Renal pelvis (tissue), 4 donors: Measurements from ENCODE around the gene DDX39A. TPM values are rescaled to one million over a fixed set of nuclear protein-coding genes. Genes with fewer than 3 reads are reported as not detected.
A peak's percentile ranks its signal among the peaks of the same experiment; 100 is the strongest.
"Not testable (repeated sequence)": the region's sequence is repeated elsewhere in the genome, so short reads cannot be mapped to it uniquely, and the experiment has no call there.

Source experiments
- DNase-seq: peaks from one replicate; pipeline ENCODE4 v3.0.0-alpha.2; 2013
- polyA plus RNA-seq, 3 donors: library from polyadenylated mRNA; unstranded; fragments of 120-200 nt; gene quantifications; one replicate each; pipeline ENCODE4 v1.2.1, GENCODE V29; 2013; ENCODE audit not compliant: insufficient read length in 3 of 3

Gene DDX39A
- polyA plus RNA-seq, 3 donors, result 54.0 to 67.7 (median 65.9) TPM

DNA sequence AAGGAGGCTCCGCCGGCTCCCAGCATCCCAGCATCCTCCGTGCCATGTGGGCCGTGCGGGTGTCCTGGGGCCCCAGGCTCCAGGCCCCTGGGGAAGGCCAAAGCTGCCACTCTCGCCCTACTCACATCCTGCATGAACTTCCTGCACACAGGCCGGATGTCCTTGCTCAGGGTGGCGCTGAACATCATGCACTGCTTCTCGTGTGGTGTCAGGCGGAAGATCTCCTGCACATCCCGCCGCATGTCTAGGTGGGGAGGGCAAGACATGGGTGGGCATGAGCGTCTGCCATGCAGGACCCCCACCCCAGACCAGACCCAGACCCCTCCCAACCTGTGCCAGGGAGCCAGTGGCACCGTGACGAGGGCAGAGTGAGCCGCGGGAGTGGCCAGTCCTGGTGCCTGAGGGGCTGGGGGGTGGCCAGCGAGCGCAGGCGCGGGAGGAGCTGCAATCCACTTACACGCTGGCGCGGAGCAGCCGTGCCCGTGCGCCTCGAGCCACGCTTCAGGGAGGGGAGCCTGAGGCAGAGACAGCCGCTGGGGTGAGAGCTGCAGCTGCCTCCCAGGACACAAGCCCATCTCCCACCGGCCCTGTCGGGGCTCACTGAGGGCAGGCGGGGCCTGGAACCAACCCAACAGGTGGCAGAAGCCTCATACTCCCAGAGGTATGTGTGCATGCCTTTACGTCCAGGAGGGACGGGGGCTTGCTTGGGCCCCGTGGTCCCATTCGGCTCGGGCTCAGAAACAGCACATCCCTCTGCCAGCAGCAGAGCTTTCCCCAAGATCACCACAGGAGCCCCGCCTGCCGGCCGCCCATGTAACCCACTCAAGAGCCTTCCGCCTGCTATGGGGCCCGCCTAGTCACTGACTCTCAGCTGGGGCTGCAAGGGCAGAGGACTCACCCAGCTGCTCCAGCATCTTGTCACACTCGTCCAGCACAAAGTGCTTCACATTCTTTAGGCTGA lies 8.8 kb downstream of the DDX39A start:
- no peak for DNase-seq

GRCh38 chr19:14409146-14410023 lies 9.8 kb downstream of the DDX39A start:
- no peak for DNase-seq

DNA sequence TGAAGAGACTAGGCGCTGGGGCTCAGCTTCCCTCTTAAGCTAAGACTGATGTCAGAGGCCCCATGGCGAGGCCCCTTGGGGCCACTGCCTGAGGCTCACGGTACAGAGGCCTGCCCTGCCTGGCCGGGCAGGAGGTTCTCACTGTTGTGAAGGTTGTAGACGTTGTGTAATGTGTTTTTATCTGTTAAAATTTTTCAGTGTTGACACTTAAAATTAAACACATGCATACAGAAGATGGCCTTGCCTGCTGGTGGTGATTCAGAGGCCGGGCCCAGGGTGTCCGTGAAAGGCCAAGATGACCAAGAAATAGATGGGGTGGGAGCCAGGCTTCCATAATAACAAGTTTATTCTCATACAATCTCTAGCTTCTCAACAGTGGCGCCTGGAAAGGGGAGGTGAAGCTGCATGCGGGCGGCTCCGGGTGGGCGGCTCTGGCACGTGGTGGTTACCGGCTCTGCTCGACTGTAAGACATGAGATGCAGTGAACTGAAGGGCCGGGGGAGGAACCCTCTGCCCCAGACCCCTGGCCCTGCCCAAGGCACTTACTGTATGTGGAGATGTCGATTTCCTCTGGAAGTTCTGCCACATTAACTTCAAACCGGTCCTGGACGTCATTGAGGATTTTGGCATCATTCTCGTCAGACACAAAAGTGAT lies 10.5 kb downstream of the DDX39A start:
- no peak for DNase-seq

- no peak for DNase-seq
These were observed 11.3 kb downstream of the DDX39A start for GRCh38 chr19:14407605-14408484.

GRCh38 chr19:14406645-14407401 lies 12.3 kb downstream of the DDX39A start:
- DNase-seq, result no peak

GRCh38 chr19:14405758-14406644 lies 13.1 kb downstream of the DDX39A start:
- DNase-seq, result peak; percentile 88

DNA sequence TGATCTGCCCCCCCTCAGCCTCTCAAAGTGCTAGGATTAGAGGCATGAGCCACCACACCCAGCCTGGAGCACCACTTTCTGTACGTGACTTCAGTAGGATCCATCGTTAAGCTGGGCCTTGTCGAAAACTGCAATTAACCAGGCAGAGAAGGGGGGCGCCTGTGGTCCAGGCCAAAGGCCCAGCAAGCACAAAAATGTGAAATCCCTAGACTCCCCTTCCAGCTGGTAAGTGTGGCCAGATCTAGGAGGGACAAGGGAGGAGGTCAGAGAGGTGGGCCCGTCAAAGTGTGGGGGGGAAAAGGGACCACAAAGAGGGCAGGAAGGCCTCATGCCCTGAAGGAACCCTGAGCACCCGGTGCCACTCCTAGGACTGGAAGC lies 13.8 kb downstream of the DDX39A start:
- no peak for DNase-seq

DNA sequence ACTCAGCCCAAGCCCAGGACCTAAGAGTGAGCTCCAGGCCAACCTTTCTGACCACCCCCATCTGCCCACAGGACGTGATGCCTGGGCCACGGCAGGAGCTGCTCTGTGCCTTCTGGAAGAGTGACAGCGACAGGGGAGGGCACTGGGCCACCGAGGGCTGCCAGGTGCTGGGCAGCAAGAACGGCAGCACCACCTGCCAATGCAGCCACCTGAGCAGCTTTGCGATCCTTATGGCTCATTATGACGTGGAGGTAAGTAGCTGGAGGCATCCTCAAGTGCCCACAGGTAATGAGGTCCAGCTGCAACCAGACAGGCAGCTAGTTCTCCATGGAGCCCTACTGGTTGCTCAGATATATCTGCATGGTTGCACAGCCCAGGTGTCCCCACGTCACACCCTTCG lies 14.8 kb downstream of the DDX39A start:
- DNase-seq, result no peak

DNA sequence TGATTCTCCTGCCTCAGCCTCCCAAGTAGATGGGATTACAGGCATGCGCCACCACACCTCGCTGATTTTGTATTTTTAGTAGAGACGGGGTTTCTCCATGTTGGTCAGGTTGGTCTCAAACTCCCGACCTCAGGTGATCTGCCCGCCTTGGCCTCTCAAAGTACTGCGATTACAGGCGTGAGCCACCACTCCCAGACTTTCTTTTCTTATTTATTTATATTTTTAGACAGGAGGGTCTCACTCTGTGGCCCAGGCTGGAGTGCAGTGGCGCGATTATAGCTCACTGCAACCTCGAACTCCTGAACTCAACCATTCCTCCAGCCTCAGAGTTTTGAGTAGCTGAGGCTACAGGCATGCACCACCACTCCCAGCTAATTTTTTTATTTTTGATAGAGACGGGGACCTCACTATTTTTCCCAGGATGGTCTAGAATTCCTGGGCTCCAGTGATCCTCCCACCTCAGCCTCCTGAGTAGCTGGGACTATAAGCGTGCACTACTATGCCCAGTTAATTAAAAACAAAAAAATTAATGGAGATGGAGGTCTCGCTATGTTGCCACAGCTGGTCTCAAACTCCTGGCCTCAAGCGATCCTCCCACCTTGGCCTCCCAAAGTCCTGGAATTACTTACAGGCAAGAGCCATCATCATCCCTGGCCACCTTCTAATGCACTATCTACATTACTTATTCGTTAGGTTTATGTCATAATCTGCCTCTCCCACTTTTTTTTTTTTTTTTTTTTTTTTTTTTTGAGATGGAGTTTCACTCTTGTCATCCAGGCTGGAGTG lies 15.8 kb downstream of the DDX39A start:
- DNase-seq, result not testable (repeated sequence)

DNA sequence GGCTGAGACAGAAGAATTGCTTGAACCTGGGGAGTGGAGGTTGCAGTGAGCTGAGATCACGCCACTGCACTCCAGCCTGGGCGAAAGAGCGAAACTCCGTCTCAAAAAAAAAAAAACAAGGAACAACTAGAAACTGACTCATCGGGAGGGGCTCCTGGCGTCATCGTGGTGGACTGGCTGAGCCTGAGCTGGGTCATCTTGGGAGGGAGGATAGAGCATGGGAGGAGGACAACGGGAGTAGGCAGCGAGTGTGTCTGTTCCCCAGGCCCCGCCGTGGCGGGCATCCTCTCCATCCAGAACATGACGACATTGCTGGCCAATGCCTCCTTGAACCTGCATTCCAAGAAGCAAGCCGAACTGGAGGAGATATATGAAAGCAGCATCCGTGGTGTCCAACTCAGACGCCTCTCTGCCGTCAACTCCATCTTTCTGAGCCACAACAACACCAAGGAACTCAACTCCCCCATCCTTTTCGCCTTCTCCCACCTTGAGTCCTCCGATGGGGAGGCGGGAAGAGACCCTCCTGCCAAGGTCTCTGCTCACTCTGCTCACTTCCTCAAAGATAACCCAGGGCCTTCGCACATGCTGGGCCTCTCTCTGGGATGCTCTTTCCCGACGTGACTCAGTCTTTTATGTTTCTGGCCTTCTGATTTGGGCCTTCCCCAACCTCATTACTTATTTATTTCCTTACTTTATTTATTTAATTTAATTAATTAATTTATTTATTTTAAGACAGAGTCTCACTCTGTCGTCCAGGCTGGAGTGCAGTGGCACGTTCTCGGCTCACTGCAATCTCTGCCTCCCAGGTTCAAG lies 16.6 kb downstream of the DDX39A start:
- DNase-seq, result no peak

DNA sequence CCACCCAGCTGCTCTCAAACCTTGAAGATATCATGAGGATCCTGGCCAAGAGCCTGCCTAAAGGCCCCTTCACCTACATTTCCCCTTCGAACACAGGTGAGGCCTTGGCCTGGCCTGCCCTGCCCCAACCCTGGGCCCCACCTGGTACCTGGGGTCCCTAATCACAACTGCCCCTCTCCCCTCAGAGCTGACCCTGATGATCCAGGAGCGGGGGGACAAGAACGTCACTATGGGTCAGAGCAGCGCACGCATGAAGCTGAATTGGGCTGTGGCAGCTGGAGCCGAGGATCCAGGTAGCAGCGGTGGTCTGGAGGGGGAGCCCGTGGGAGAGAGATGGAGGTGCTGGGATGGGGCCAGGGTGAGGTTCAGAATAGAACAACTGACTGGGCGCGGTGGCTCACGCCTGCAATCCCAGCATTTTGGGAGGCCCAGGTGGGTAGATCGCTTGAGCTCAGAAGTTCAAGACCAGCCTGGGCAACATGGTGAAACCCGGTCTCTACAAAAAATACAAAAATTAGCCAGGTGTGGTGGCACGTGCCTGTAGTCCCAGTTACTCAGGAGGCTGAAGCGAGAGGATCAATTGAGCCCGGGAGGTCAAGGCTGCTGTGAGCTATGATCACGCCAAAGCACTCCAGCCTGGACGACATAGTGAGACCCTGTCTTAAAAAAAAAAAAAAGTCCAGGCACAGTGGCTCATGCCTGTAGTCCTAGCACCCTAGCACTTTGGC lies 17.5 kb downstream of the DDX39A start:
- no peak for DNase-seq

DNA sequence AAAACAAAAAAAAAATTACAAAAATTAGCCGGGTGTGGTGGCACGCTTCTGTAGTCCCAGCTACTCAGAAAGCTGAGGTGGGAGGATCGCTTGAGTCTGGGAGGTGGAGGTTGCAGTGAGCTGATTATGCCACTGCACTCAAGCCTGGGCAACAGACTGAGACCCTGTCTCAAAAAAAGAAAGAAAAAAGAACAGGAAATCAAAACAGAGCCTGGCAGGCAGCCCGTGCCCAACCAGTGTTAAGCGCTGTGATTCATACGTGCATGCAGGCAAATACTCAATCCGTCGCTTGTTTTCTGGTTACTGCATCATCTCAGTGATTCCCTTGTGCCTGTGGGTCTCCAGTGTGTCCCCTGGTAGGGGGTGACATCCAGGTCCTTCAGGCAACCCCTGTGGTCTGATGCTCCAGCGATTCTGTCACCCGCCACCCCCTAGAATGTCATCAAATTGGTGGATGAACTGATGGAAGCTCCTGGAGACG lies 18.1 kb downstream of the DDX39A start:
- no peak for DNase-seq

DNA sequence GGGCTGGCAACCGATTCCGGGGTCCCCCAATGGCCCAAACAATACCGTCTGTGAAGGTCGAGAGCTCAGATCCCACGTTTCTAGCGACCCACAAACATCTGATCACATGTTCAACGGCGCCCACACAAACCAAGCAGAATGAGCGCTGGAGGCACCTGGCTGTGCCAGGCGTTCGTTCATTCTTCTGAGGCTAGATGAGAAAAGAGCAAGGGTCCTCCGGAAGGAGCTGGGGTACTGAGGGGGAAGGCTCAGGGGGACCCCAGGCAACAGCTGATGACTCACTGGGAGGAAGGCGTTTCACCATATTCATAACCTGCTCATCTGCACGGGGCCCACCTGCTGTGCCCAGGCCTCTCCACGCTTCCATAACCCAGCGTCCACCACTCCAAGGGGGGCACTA lies 22.0 kb downstream of the DDX39A start:
- not testable (repeated sequence) for DNase-seq

DNA sequence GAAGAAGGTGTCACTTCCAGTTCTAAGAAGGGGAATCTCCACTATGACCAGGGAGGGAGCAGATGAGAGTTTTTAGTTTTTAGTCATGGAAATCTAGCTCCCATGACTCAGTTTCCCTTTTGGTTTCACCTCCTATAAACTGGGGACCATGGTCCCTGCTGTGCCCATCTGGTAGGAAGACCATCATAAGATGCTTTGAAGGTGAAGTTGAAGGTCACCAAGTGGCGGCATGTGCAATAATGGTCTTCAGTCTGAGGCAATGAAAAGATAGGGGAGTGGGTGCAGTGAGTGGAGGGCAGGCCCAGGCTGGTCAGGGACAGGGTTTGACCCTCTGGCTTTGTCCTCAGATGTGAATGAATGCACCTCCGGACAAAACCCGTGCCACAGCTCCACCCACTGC lies 22.4 kb downstream of the DDX39A start:
- not testable (repeated sequence) for DNase-seq

DNA sequence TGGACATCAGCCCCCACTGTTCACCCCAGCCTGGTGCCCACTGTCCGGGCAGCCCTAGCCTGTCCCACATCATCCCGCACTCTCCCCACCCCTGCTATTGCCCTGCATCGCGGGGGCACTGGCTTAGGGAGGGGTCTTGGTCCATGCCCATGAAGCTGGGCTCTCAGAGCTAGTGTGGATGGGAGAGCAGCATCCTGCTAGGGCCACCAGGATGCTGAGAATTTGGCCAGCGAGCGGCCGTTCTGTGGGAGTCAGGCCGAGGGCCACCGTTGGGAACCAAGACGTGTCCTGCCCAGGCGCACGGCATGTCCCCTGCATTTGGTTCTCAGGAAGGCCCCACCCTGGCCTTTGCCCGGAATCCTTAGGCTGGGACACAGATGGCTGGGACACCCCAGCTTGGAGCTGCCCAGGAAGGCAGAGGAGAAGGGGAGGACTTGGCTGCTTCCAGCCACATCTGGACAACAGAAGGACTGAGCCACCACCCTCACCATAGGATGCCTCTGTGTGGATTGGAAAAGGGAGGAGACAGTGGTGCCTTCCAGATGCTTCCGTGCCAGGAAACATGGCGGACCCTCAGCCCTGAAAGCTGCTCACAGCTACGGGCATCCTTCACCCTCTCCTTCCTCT lies 23.3 kb downstream of the DDX39A start:
- DNase-seq, result no peak

DNA sequence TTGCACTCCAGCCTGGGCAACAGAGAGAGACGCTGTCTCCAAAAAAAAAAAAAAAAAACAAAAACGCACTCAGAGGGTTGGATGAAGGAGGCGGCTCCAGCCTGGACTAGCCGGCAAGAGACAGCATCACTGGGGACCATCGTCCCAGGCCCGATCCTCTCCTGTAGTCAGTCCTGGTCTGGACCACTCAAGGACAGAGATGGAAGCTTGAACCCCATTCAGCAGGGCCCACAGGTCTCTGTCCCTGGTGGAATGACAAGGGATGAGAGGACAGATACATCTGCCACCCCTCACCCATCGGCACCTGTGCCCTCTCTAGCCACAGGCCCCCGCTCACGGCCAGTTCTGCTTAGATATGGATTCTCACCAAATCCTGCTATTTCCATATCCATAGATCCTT lies 23.9 kb downstream of the DDX39A start:
- no peak for DNase-seq
